GM23248 (cell line): Measurements from ENCODE around the gene DOC2B. TPM values are rescaled to one million over a fixed set of nuclear protein-coding genes. Genes with fewer than 3 reads are reported as not detected.
"Not testable (repeated sequence)": the region's sequence is repeated elsewhere in the genome, so short reads cannot be mapped to it uniquely, and the experiment has no call there.

Experiments used
- DNase-seq: peaks from one replicate; pipeline ENCODE4 v3.0.0-alpha.2; 2015
- H2AFZ ChIP-seq: fragments of 200-600 bp; sonication (generic); 2 replicates; pipeline ENCODE4 v1.6.1; 2016; ENCODE audit warnings: antibody characterized with exemption
- H3F3A ChIP-seq: fragments of 200-600 bp; sonication (generic); 2 replicates; pipeline ENCODE4 v1.6.1; 2016; ENCODE audit warnings: mild to moderate bottlenecking, antibody characterized with exemption, mixed run types; ENCODE audit not compliant: insufficient read depth
- H3K27ac ChIP-seq: fragments of 200-600 bp; sonication (generic); 2 replicates; pipeline ENCODE4 v1.5.1; 2016; ENCODE audit warnings: mild to moderate bottlenecking
- H3K27me3 ChIP-seq: fragments of 200-600 bp; sonication (generic); replicated peaks from 2 replicates; pipeline ENCODE4 v1.6.1; 2016; ENCODE audit warnings: mild to moderate bottlenecking; ENCODE audit not compliant: insufficient read depth
- H3K36me3 ChIP-seq: fragments of 200-600 bp; sonication (generic); 2 replicates; pipeline ENCODE4 v1.6.1; 2016; ENCODE audit warnings: low read depth, mild to moderate bottlenecking
- H3K4me1 ChIP-seq: fragments of 200-600 bp; sonication (generic); 2 replicates; pipeline ENCODE4 v1.6.1; 2016; ENCODE audit warnings: mild to moderate bottlenecking; ENCODE audit not compliant: insufficient read depth
- H3K4me2 ChIP-seq: fragments of 200-600 bp; sonication (generic); one replicate; pipeline ENCODE4 v1.6.1; 2016; ENCODE audit warnings: mild to moderate bottlenecking; ENCODE audit not compliant: unreplicated experiment
- H3K4me3 ChIP-seq: fragments of 200-600 bp; sonication (generic); 2 replicates; pipeline ENCODE4 v1.5.1; 2016; ENCODE audit warnings: mild to moderate bottlenecking
- H3K79me2 ChIP-seq: fragments of 200-600 bp; sonication (generic); 2 replicates; pipeline ENCODE4 v1.6.1; 2016; ENCODE audit warnings: mild to moderate bottlenecking; ENCODE audit not compliant: insufficient read depth
- H3K9ac ChIP-seq: fragments of 200-600 bp; sonication (generic); 2 replicates; pipeline ENCODE4 v1.6.1; 2016; ENCODE audit warnings: mild to moderate bottlenecking
- H3K9me2 ChIP-seq: fragments of 200-600 bp; sonication (generic); 2 replicates; pipeline ENCODE4 v1.6.1; 2016; ENCODE audit warnings: mixed run types, mild to moderate bottlenecking, moderate library complexity; ENCODE audit not compliant: insufficient read depth
- H3K9me3 ChIP-seq: fragments of 200-600 bp; sonication (generic); one replicate; pipeline ENCODE4 v1.6.1; 2017; ENCODE audit warnings: low read depth
- H4K20me1 ChIP-seq: fragments of 200-600 bp; sonication (generic); 2 replicates; pipeline ENCODE4 v1.6.0; 2016; ENCODE audit not compliant: insufficient read depth
- EZH2 ChIP-seq: fragments of 200-600 bp; sonication (generic); IDR thresholded peaks from 2 replicates; pipeline ENCODE4 v1.6.1; 2018; ENCODE audit warnings: antibody characterized with exemption, mild to moderate bottlenecking; ENCODE audit not compliant: insufficient read depth, poor library complexity, severe bottlenecking
- EZH2phosphoT487 ChIP-seq: fragments of 200-600 bp; sonication (generic); IDR thresholded peaks from 2 replicates; pipeline ENCODE4 v1.6.1; 2018; ENCODE audit warnings: antibody characterized with exemption, moderate library complexity, mild to moderate bottlenecking, low read depth; ENCODE audit not compliant: insufficient read depth
- WGBS, 2 experiments: methylation state at CpG; one replicate each; pipeline ENCODE4 v1.1.6; 2015 to 2017; ENCODE audit warnings: low lambda C conversion rate in 2 of 2, low coverage in 1 of 2; ENCODE audit errors: missing lambda C conversion rate in 2 of 2; 5-methylcytosine and 5-hydroxymethylcytosine counted together
- in situ Hi-C: fragments of 300-500 bp; cut with MboI; formaldehyde crosslinking; loops from 2 replicates; pipeline ENCODE4 v1.15.0; 2020
- polyA plus RNA-seq: library from polyadenylated mRNA; unstranded; fragments of >200 nt; fragmentation: Nextera tagmentation; extraction: Ambion mirVana; gene quantifications from 2 replicates; pipeline ENCODE4 v1.2.1, GENCODE V29; 2016
- total RNA-seq: library from RNA; depleted of rRNA; stranded (reverse); fragments of >200 nt; shearing (Covaris generic); gene quantifications from 2 replicates; pipeline ENCODE4 v1.2.3, GENCODE V29; 2014

DOC2B gene
- total and polyA plus RNA-seq, 2 experiments from 2014 or later, result 0.03 TPM; not detected in 1

DNA sequence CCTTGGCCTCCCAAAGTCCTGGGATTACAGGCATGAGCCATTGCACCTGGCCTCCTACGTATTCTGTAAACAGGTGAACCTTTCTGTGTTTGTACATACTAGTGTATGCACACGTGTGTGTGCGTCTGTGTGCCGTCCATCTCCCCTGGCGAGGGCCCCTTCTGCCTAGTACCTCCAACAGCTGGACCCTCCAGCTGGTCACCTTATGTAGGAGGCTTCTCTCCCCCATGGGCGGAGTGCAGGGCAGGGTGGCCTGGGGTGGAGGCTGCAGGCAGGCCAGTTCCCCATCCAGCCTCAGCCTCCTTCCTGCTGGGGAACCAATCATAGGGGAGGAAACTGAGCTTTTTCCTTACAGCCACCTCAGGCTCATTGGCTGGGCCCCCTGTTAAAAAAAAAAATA is 24.4 kb upstream of the DOC2B start:
- peaks cover 17% of the 10 kb centered on the region for H3K27me3 ChIP-seq
- TF ChIP-seq EZH2phosphoT487, result no peak
- no peak for TF ChIP-seq EZH2
- no peaks in the 10 kb centered on the region for H3K9me2 ChIP-seq
- no peak overlapping the region for H3K9ac ChIP-seq
- no peaks in the 10 kb centered on the region for H3K4me1 ChIP-seq
- H3K36me3 ChIP-seq, result no peaks in the 10 kb centered on the region
- H3K27ac ChIP-seq, result no peak overlapping the region
- DNase-seq, result no peak
- H3K79me2 ChIP-seq, result no peaks in the 10 kb centered on the region
- H3K4me3 ChIP-seq, result no peak overlapping the region
- H3K4me2 ChIP-seq, result no peak overlapping the region
- WGBS, 2 experiments, result 17 to 22% methylated on average over 5 to 6 of the region's 6 CpGs
- no peaks in the 10 kb centered on the region for H3K9me3 ChIP-seq
- in situ Hi-C loops, result no loop called here
- no peaks in the 10 kb centered on the region for H3F3A ChIP-seq
- H4K20me1 ChIP-seq, result no peaks in the 10 kb centered on the region
- no peak overlapping the region for H2AFZ ChIP-seq

DNA sequence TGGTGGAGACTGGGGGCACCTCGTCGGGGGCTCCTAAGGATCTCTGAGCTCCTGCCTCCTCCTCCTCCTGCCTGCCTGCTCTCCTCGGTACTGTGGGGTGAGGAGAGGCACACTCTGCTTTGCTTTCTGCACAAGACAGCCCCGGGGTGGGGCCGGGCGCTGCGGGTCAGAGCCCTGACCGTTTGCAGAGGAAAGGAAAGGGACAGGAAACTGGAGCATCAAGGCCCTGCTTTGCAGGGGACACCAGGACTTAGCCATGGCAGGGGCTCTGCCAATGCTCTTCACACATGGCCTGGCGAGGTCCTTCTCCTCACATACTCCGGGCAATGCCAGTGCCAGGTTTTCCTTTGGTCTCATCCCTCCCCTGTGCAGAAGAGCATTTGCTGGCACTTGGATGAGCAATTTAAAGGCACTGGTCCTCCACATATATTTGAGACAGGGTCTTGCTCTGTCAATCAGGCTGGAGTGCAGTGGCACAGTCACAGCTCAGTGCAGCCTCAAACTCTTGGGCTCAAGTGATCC is 23.8 kb upstream of the DOC2B start:
- no peak for DNase-seq
- no peak overlapping the region for H2AFZ ChIP-seq
- WGBS, 2 experiments, result 1 to 22% methylated on average over 7 to 10 of the region's 10 CpGs

DNA sequence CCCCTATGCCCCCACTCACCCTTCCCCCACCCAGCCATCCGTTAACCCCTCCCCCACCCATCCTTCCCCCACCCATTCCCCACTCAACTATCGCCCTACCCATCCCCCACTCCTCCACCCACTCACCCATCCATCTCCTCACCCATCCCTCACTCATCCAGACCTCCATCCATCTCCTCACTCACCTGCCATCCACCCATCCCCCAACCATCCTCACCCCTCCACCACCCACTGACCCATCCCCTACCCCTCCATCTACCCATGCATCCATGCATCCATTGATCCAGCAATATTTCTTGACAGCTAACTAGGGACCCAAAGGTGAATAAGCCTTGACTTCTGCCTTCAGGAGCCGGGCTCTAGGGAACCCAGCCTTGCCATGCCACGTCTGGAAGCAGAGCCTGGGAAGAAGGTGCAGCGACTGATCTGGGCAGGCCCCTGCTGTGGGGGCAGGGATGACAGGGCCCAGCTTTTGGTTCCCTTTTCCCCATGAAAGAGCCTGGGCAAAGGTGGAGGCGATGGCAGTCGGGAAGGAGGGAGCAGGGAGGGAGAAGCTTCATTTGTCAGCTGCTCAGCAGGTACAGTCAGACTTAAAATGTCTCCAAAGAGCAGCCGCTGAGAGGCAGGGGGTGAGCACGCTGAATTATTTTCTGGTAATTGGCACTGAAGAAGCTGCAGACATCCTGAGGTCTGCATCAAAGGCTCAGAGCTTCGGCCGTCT is 23.1 kb upstream of the DOC2B start:
- TF ChIP-seq EZH2 (no peak), EZH2phosphoT487 (no peak)
- Histone ChIP-seq H3K4me2 (no peak overlapping the region), H3K36me3 (no peaks in the 10 kb centered on the region), H3K9me3 (no peaks in the 10 kb centered on the region), H3K79me2 (no peaks in the 10 kb centered on the region), H3F3A (no peaks in the 10 kb centered on the region), H3K27ac (no peak overlapping the region), H3K4me1 (no peaks in the 10 kb centered on the region), H4K20me1 (no peaks in the 10 kb centered on the region), H3K9me2 (no peaks in the 10 kb centered on the region), H3K9ac (no peak overlapping the region), H3K27me3 (peaks cover 18% of the 10 kb centered on the region), H2AFZ (no peak overlapping the region), H3K4me3 (no peak overlapping the region)
- no peak for DNase-seq
- 22 to 23% methylated on average over 9 to 11 of the region's 11 CpGs for WGBS, 2 experiments
- in situ Hi-C loops, result no loop called here

More for the DNA sequence above, 23.8 kb upstream of the DOC2B start:
- no peaks in the 10 kb centered on the region for H3K36me3 ChIP-seq
- no peak overlapping the region for H3K4me2 ChIP-seq
- no peak overlapping the region for H3K27ac ChIP-seq
- no peaks in the 10 kb centered on the region for H3K79me2 ChIP-seq
- TF ChIP-seq EZH2 (no peak), EZH2phosphoT487 (no peak)
- no peak overlapping the region for H3K9ac ChIP-seq
- H3K4me1 ChIP-seq, result no peaks in the 10 kb centered on the region
- no peaks in the 10 kb centered on the region for H3K9me3 ChIP-seq
- H3F3A ChIP-seq, result no peaks in the 10 kb centered on the region
- no peak overlapping the region for H3K4me3 ChIP-seq
- no peaks in the 10 kb centered on the region for H4K20me1 ChIP-seq
- no peaks in the 10 kb centered on the region for H3K9me2 ChIP-seq
- peaks cover 18% of the 10 kb centered on the region for H3K27me3 ChIP-seq
- in situ Hi-C loops, result no loop called here

GRCh38 chr17:202501-202951 is 21.1 kb upstream of the DOC2B start:
- 68 to 73% methylated on average over 22 of the region's 23 CpGs for WGBS, 2 experiments
- H3K36me3 ChIP-seq, result no peaks in the 10 kb centered on the region
- H3K4me1 ChIP-seq, result no peaks in the 10 kb centered on the region
- no peaks in the 10 kb centered on the region for H3K9me3 ChIP-seq
- H3K27ac ChIP-seq, result no peak overlapping the region
- no peak for DNase-seq
- no peak overlapping the region for H2AFZ ChIP-seq
- H3K9ac ChIP-seq, result no peak overlapping the region
- H3K27me3 ChIP-seq, result peaks cover 29% of the 10 kb centered on the region
- H3K4me3 ChIP-seq, result no peak overlapping the region
- H3K79me2 ChIP-seq, result no peaks in the 10 kb centered on the region
- no peaks in the 10 kb centered on the region for H3K9me2 ChIP-seq
- TF ChIP-seq EZH2phosphoT487 (no peak), EZH2 (no peak)
- H3K4me2 ChIP-seq, result no peak overlapping the region
- H3F3A ChIP-seq, result 0 out of 2 replicates have a peak, but pooled peaks cover 8% of the 10 kb centered on the region
- in situ Hi-C loops, result no loop called here
- no peaks in the 10 kb centered on the region for H4K20me1 ChIP-seq

DNA sequence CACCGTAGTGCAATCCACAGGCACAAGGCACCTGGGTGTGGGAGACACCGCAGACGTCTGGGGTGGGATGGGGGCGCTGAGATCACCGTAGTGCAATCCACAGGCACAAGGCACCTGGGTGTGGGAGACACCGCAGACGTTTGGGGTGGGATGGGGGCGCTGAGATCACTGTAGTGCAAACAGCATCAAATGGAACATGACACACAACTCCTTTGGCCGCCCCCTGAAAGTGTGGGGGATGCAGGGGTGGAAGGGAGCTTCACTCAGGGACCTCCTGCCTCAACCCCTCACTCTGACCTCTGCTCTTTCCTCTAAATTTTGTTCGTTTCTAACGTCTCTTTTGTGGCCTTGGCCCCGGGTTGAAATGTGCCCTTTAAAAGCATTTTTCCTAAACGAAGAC is 20.3 kb upstream of the DOC2B start:
- H3K9me2 ChIP-seq, H3K36me3 ChIP-seq, H3F3A ChIP-seq, H3K4me2 ChIP-seq, H3K27ac ChIP-seq, H3K9me3 ChIP-seq, H3K4me3 ChIP-seq, DNase-seq, in situ Hi-C loops, H3K4me1 ChIP-seq, H4K20me1 ChIP-seq, H3K79me2 ChIP-seq, H3K9ac ChIP-seq, H2AFZ ChIP-seq: not testable (repeated sequence)
- 43 to 47% methylated on average over 8 to 10 of the region's 13 CpGs for WGBS, 2 experiments
- peaks cover 32% of the 10 kb centered on the region for H3K27me3 ChIP-seq

DNA sequence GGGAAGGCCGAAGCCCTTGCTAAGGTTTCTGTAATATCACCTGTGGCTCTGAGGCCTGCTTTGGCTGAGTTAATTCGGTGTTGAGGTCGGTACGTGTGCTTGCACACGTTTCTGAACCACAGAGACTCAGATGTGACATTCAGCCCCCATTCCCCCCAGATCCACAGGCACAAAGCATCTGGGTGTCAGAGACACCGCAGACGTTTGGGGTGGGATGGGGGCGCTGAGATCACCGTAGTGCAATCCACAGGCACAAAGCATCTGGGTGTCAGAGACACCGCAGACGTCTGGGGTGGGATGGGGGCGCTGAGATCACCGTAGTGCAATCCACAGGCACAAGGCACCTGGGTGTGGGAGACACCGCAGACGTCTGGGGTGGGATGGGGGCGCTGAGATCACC is 19.8 kb upstream of the DOC2B start:
- H3K27me3 ChIP-seq, result peaks cover 37% of the 10 kb centered on the region
- H3F3A ChIP-seq, H3K36me3 ChIP-seq, H3K9me3 ChIP-seq, H4K20me1 ChIP-seq, H3K9me2 ChIP-seq, H3K27ac ChIP-seq, H3K9ac ChIP-seq, H3K4me2 ChIP-seq, H2AFZ ChIP-seq, H3K4me3 ChIP-seq, H3K79me2 ChIP-seq, DNase-seq, in situ Hi-C loops, H3K4me1 ChIP-seq: not testable (repeated sequence)
- 54 to 67% methylated on average over 8 to 16 of the region's 16 CpGs for WGBS, 2 experiments
